Right atrium auricular region (tissue), 2 donors: Measurements from ENCODE around the gene PXDC1. TPM values are rescaled to one million over a fixed set of nuclear protein-coding genes. Genes with fewer than 3 reads are reported as not detected.

Source experiments
- DNase-seq: peaks from one replicate; pipeline ENCODE4 v3.0.0-alpha.2; 2019; ENCODE audit warnings: low spot score
- H3K27ac ChIP-seq, 2 donors: fragments of 200-600 bp; sonication (generic); 1 replicate in 1 of 2; 2 replicates in 1 of 2; pipeline ENCODE4 v1.5.1; 2016 to 2019
- H3K27me3 ChIP-seq, 2 donors: fragments of 200-600 bp; sonication (generic); one replicate each; pipeline versions ENCODE4 v1.5.1 to v1.6.0; 2017 to 2019
- H3K36me3 ChIP-seq: fragments of 200-600 bp; sonication (generic); one replicate; pipeline ENCODE4 v1.5.1; 2016
- H3K4me1 ChIP-seq, 2 donors: fragments of 200-600 bp; sonication (generic); one replicate each; pipeline versions ENCODE4 v1.5.1 to v1.6.0; 2017 to 2019
- H3K4me3 ChIP-seq, 2 donors: fragments of 200-600 bp; sonication (generic); 1 replicate in 1 of 2; 2 replicates in 1 of 2; pipeline ENCODE4 v1.5.1; 2017 to 2019; ENCODE audit warnings: mild to moderate bottlenecking in 1 of 2, moderate library complexity in 1 of 2
- H3K9me3 ChIP-seq, 2 donors: fragments of 200-600 bp; sonication (generic); one replicate each; pipeline ENCODE4 v1.5.1; 2019
- CTCF ChIP-seq, 2 donors: fragments of 200-600 bp; sonication (generic); IDR thresholded peaks; one replicate each; pipeline ENCODE4 v1.5.1; 2019; ENCODE audit warnings: antibody characterized with exemption in 2 of 2
- total RNA-seq, 2 donors: library from RNA; depleted of rRNA; stranded (reverse); fragments of >200 nt; gene quantifications; one replicate each; pipeline ENCODE4 v1.1.0, GENCODE V29; 2016

Gene PXDC1
- total RNA-seq, 2 donors from 2014 or later: 43.5 to 77.2 TPM

GRCh38 chr6:3797231-3798054 is 45.9 kb upstream of the PXDC1 start:
- no peak for TF ChIP-seq CTCF (IDR thresholded peaks at IDR 0.05)
- Histone ChIP-seq H3K27me3 (no peaks in the 10 kb centered on the region), H3K4me3 (no peak overlapping the region), H3K27ac (no peak overlapping the region), H3K36me3 (no peaks in the 10 kb centered on the region), H3K4me1 (peaks cover 0 to 55% of the 10 kb centered on the region in 2 donors), H3K9me3 (no peaks in the 10 kb centered on the region)
- no peak for DNase-seq

- Histone ChIP-seq H3K36me3 (no peaks in the 10 kb centered on the region), H3K4me1 (peaks cover 0 to 55% of the 10 kb centered on the region in 2 donors), H3K9me3 (no peaks in the 10 kb centered on the region), H3K27me3 (no peaks in the 10 kb centered on the region), H3K4me3 (no peak overlapping the region), H3K27ac (peak overlapping the region in 1 of 2 donors; percentile 37)
- no peak for DNase-seq
- no peak for TF ChIP-seq CTCF (IDR thresholded peaks at IDR 0.05)
These were observed 45.2 kb upstream of the PXDC1 start for GRCh38 chr6:3796719-3797041.

GRCh38 chr6:3795836-3796718 is 44.6 kb upstream of the PXDC1 start:
- peaks cover 0 to 49% of the 10 kb centered on the region in 2 donors for H3K4me1 ChIP-seq
- peak; percentile 68 for DNase-seq
- H3K27me3 ChIP-seq: no peaks in the 10 kb centered on the region
- no peaks in the 10 kb centered on the region for H3K36me3 ChIP-seq
- no peak overlapping the region for H3K4me3 ChIP-seq
- TF ChIP-seq CTCF (IDR thresholded peaks at IDR 0.05): no peak
- peak overlapping the region in 1 of 2 donors; percentile 37 for H3K27ac ChIP-seq
- no peaks in the 10 kb centered on the region for H3K9me3 ChIP-seq

DNA sequence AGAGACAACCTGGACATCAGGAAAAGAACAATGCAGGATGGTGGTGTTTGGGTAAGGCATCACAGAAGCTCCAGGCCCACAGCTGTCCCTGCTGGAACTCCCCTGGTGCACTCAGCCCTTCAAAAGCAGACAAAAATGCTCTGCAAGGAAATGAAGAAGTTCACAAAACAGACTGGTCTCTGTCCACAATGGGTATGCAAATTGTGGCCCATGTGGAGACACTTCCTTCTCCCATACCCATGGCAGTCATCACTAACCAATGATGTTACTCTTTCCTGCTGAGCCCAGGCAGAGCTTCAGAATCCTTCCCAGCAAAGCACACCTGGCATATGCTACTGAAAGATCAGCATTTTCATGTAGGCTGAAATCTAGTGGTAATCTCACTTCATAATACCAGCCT is 42.6 kb upstream of the PXDC1 start:
- Histone ChIP-seq H3K4me1 (peaks cover 0 to 32% of the 10 kb centered on the region in 2 donors), H3K9me3 (no peaks in the 10 kb centered on the region), H3K27me3 (no peaks in the 10 kb centered on the region), H3K4me3 (no peak overlapping the region), H3K27ac (no peak overlapping the region), H3K36me3 (no peaks in the 10 kb centered on the region)
- DNase-seq: no peak
- TF ChIP-seq CTCF (IDR thresholded peaks at IDR 0.05): no peak

DNA sequence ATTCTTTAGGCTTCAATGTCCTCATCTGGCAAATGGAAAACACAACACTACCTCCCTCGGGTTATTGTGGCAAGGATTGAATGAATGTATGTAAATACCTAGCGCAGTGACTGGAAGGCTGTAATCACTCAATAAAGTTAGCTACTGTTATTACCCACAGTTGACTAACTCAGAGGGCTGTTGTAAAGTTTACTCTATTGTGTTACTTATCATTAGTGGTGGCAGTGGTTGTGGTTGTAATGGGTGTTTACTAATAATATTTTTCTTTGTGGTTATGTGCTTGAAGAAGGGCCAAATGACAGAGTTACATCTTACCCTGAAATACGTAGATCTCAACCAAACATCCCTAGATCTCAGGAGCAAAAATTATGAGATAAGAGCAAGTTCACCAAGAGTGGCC is 42.0 kb upstream of the PXDC1 start:
- DNase-seq: no peak
- Histone ChIP-seq H3K9me3 (no peaks in the 10 kb centered on the region), H3K4me3 (no peak overlapping the region), H3K36me3 (no peaks in the 10 kb centered on the region), H3K27me3 (no peaks in the 10 kb centered on the region), H3K27ac (no peak overlapping the region), H3K4me1 (peaks cover 0 to 27% of the 10 kb centered on the region in 2 donors)
- no peak for TF ChIP-seq CTCF (IDR thresholded peaks at IDR 0.05)
